ENCODE data around the gene ANKRD66. TPM values are rescaled to one million over a fixed set of nuclear protein-coding genes. Genes with fewer than 3 reads are reported as not detected.

The ANKRD66 gene
- total and polyA plus RNA-seq, 2 of the 4 experiments (the other 2 are of a cell fraction): not detected

- Histone ChIP-seq H3K79me1 (ENCODE audit: low read depth in 1 of 2, low read length in 2 of 2) (no peaks in the 10 kb centered on the region), H3K56ac (ENCODE audit: extremely low read depth, insufficient read depth, low read length) (no peak overlapping the region), H4K20me1 (ENCODE audit: insufficient read depth, low read length) (no peaks in the 10 kb centered on the region), H3K36me3 (ENCODE audit: control insufficient read depth, insufficient read depth, low read length) (no peaks in the 10 kb centered on the region), H2AK5ac (ENCODE audit: low read depth, low read length) (no peak overlapping the region), H3K14ac (replicated peaks; ENCODE audit: low read depth, low read length) (no peak overlapping the region), H3K4me1 (ENCODE audit: control insufficient read depth, insufficient read depth, low read length) (0 out of 2 replicates have a peak, but pooled peaks cover 2% of the 10 kb centered on the region), H3K9me3 (ENCODE audit: control insufficient read depth, insufficient read depth, low read length) (no peaks in the 10 kb centered on the region), H3K4me3 (ENCODE audit: insufficient read depth, low read depth, low read length) (no peak overlapping the region), H4K91ac (ENCODE audit: insufficient read depth, low read depth, low read length) (no peak overlapping the region), H2BK20ac (ENCODE audit: low read depth, low read length) (no peak overlapping the region), H2AK9ac (replicated peaks; ENCODE audit: low read depth, low read length, poor library complexity) (no peak overlapping the region), H3K9ac (ENCODE audit: low read depth, low read length) (no peak overlapping the region), H3K18ac (ENCODE audit: low read depth, low read length) (no peak overlapping the region), H3K27me3 (ENCODE audit: control insufficient read depth, insufficient read depth, low read length) (peaks cover 30% of the 10 kb centered on the region), H2BK15ac (ENCODE audit: low read depth, low read length) (no peak overlapping the region), H4K8ac (ENCODE audit: low read depth in 2 of 2, low read length in 2 of 2) (no peak overlapping the region), H4K5ac (ENCODE audit: low read depth, low read length) (no peak overlapping the region), H3K27ac (ENCODE audit: insufficient read depth, low read length) (no peak overlapping the region), H3K4ac (ENCODE audit: low read depth, low read length) (no peak overlapping the region), H3K23ac (ENCODE audit: low read depth, low read length) (no peak overlapping the region), H2BK5ac (ENCODE audit: low read depth, low read length, poor library complexity, severe bottlenecking) (no peak overlapping the region), H2AFZ (replicated peaks; ENCODE audit: low read length, poor library complexity) (no peak overlapping the region), H2BK120ac (ENCODE audit: low read depth, low read length) (no peak overlapping the region), H3K4me2 (ENCODE audit: low read depth, low read length) (no peak overlapping the region), H3K9me1 (ENCODE audit: insufficient read depth, low read length) (no peaks in the 10 kb centered on the region)
- ATAC-seq (ENCODE audit: low read depth) (no peak), DNase-seq (no peak)
- dilution Hi-C loops (cut with HindIII; ENCODE audit: low sequenced_read_pairs, unreplicated experiment) (no loop called here), in situ Hi-C loops (cut with MboI; ENCODE audit: low sequenced_read_pairs) (no loop called here), intact Hi-C loops (cut with micrococcal nuclease) (no loop called here)
- CTCF ChIA-PET: interaction anchor here (0.6 kb wide), 1 partner anchor 675 kb away, joined by 4 read pairs; no protein-coding TSS in a partner anchor
- no TSS peak for BruUV-seq (replicated peaks)
- POLR2A ChIA-PET (ENCODE audit: unreplicated experiment): no interaction called here
- TF ChIP-seq CEBPB (IDR thresholded peaks at IDR 0.05; ENCODE audit: low read depth, low read length): no peak
- TF ChIP-seq MAFK (IDR thresholded peaks at IDR 0.05; ENCODE audit: low read depth, low read length): no peak
- TF ChIP-seq FOS (IDR thresholded peaks at IDR 0.05; ENCODE audit: low read depth, low read length): no peak
- TF ChIP-seq USF2 (IDR thresholded peaks at IDR 0.05; ENCODE audit: low read depth, low read length): no peak
- TF ChIP-seq NFE2L2 (IDR thresholded peaks at IDR 0.05; ENCODE audit: low read depth, low read length): no peak
- TF ChIP-seq MXI1 (IDR thresholded peaks at IDR 0.05; ENCODE audit: borderline replicate concordance, low read depth, low read length): no peak
- no peak for TF ChIP-seq CTCF (conservative IDR thresholded peaks at IDR 0.05; ENCODE audit: low read depth, low read length)
- no peak for TF ChIP-seq RAD21 (IDR thresholded peaks at IDR 0.05; ENCODE audit: low read length)
- no peak for TF ChIP-seq MAZ (IDR thresholded peaks at IDR 0.05; ENCODE audit: borderline replicate concordance, low read depth, low read length)
- TF ChIP-seq SMC3 (IDR thresholded peaks at IDR 0.05; ENCODE audit: low read depth, low read length): no peak
- TF ChIP-seq, protein P1, sequence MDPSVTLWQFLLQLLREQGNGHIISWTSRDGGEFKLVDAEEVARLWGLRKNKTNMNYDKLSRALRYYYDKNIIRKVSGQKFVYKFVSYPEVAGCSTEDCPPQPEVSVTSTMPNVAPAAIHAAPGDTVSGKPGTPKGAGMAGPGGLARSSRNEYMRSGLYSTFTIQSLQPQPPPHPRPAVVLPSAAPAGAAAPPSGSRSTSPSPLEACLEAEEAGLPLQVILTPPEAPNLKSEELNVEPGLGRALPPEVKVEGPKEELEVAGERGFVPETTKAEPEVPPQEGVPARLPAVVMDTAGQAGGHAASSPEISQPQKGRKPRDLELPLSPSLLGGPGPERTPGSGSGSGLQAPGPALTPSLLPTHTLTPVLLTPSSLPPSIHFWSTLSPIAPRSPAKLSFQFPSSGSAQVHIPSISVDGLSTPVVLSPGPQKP (IDR thresholded peaks at IDR 0.05; ENCODE audit: borderline replicate concordance, low read depth, low read length): no peak
- TF ChIP-seq RCOR1 (IDR thresholded peaks at IDR 0.05; ENCODE audit: insufficient replicate concordance, low read length): no peak
Measured at GRCh38 chr6:46736906-46737305, 9.8 kb upstream of the ANKRD66 start.
